Measurements from ENCODE around the gene CNOT3. TPM values are rescaled to one million over a fixed set of nuclear protein-coding genes. Genes with fewer than 3 reads are reported as not detected.

Gene CNOT3
- total RNA-seq, 1 donor from 2014 or later, result 95.5 TPM

GRCh38 chr19:54186934-54187381 is 49.4 kb downstream of the CNOT3 start:
- no peak for DNase-seq (ENCODE audit: low read depth, low spot score)
- Mint-ChIP-seq H3K4me1 (peaks cover 24% of the 10 kb centered on the region), H3K9me3 (no peaks in the 10 kb centered on the region), H3K4me3 (peak overlapping the region; percentile 93), H3K27ac (ENCODE audit: unreplicated experiment) (no peak overlapping the region), H3K27me3 (ENCODE audit: low read depth) (no peaks in the 10 kb centered on the region), H3K36me3 (ENCODE audit: low read depth) (peaks cover 3% of the 10 kb centered on the region)
- no peak for TF ChIP-seq CTCF (conservative IDR thresholded peaks at IDR 0.05)

GRCh38 chr19:54188215-54188871 is 50.8 kb downstream of the CNOT3 start:
- H3K4me1 Mint-ChIP-seq, result peaks cover 35% of the 10 kb centered on the region
- H3K4me3 Mint-ChIP-seq, result peak overlapping the region; percentile 93
- H3K27me3 Mint-ChIP-seq (ENCODE audit: low read depth), result no peaks in the 10 kb centered on the region
- no peak for DNase-seq (ENCODE audit: low read depth, low spot score)
- H3K27ac Mint-ChIP-seq (ENCODE audit: unreplicated experiment), result no peak overlapping the region
- TF ChIP-seq CTCF (conservative IDR thresholded peaks at IDR 0.05), result no peak
- no peaks in the 10 kb centered on the region for H3K9me3 Mint-ChIP-seq
- peaks cover 4% of the 10 kb centered on the region for H3K36me3 Mint-ChIP-seq (ENCODE audit: low read depth)

GRCh38 chr19:54189145-54189734 is 51.7 kb downstream of the CNOT3 start, which contains the start of gene MBOAT7:
TSS of gene MBOAT7 (minus strand) at chr19:54189580. CDS start at chr19:54188508, 1,072 bp downstream.
- no peak for DNase-seq (ENCODE audit: low read depth, low spot score)
- Mint-ChIP-seq H3K4me1 (peaks cover 37% of the 10 kb centered on the region), H3K27ac (ENCODE audit: unreplicated experiment) (peak within 1 kb of the TSS; percentile 100), H3K27me3 (ENCODE audit: low read depth) (no peaks in the 10 kb centered on the region), H3K4me3 (peak within 1 kb of the TSS; percentile 98), H3K9me3 (no peaks in the 10 kb centered on the region), H3K36me3 (ENCODE audit: low read depth) (peaks cover 6% of the 10 kb centered on the region)
- TF ChIP-seq CTCF (conservative IDR thresholded peaks at IDR 0.05), result peak; percentile 48

GRCh38 chr19:54189735-54190502 is 52.4 kb downstream of the CNOT3 start:
- Mint-ChIP-seq H3K4me1 (peaks cover 37% of the 10 kb centered on the region), H3K36me3 (ENCODE audit: low read depth) (peaks cover 6% of the 10 kb centered on the region), H3K4me3 (peak overlapping the region; percentile 98), H3K9me3 (no peaks in the 10 kb centered on the region), H3K27ac (ENCODE audit: unreplicated experiment) (peak overlapping the region; percentile 100), H3K27me3 (ENCODE audit: low read depth) (no peaks in the 10 kb centered on the region)
- DNase-seq (ENCODE audit: low read depth, low spot score), result peak; percentile 100
- TF ChIP-seq CTCF (conservative IDR thresholded peaks at IDR 0.05), result no peak

GRCh38 chr19:54190503-54191010 is 53.0 kb downstream of the CNOT3 start:
- peak overlapping the region; percentile 100 for H3K27ac Mint-ChIP-seq (ENCODE audit: unreplicated experiment)
- peak; percentile 98 for DNase-seq (ENCODE audit: low read depth, low spot score)
- no peaks in the 10 kb centered on the region for H3K27me3 Mint-ChIP-seq (ENCODE audit: low read depth)
- TF ChIP-seq CTCF (conservative IDR thresholded peaks at IDR 0.05), result no peak
- H3K4me1 Mint-ChIP-seq, result peaks cover 37% of the 10 kb centered on the region
- H3K36me3 Mint-ChIP-seq (ENCODE audit: low read depth), result peaks cover 9% of the 10 kb centered on the region
- no peaks in the 10 kb centered on the region for H3K9me3 Mint-ChIP-seq
- H3K4me3 Mint-ChIP-seq, result peak overlapping the region; percentile 98
